Heart left ventricle (tissue), 13 donors: ENCODE measurements around the gene ANKRD63.

Source experiments
- CTCF ChIP-seq, 12 donors: fragments of 200-600 bp; sonication (generic) in 4 of 12; IDR thresholded peaks; one replicate each; pipeline versions ENCODE4 v1.5.0 to v1.8.0; 2018 to 2022; ENCODE audit warnings: antibody characterized with exemption in 12 of 12, mild to moderate bottlenecking in 5 of 12
- POLR2A ChIP-seq, 2 donors: fragments of 450-650 bp; IDR thresholded peaks; one replicate each; pipeline ENCODE4 v1.6.1; 2017; ENCODE audit warnings: antibody characterized with exemption in 2 of 2, mild to moderate bottlenecking in 2 of 2, moderate library complexity in 2 of 2
- donor health status: ischemic (EF 13 %, LVEDD 7.1; RV severe dilation, severe dysfunction).
- donor health status: DM: no; HTN: yes; CAD: no.
- donor health status: DM: no; HTN: no; CAD: no.
- donor health status: ischemic (EF 25% LVEDD 6.9; RV normal size, moderate dysfunction).
- donor health status: ischemic (EF 25% LVEDD 5.7; RV mildly dilated, moderate dysfunction).
- donor health status: ischemic (EF 35%, LVEDD 5.7; RV mildly dilated, moderate dysfunction).
- donor health status: nonischemic (EF 11% LVEDD 7.7; RV severe dilation, severe dysfunction).
- donor health status: DM: yes; HTN: yes; CAD: no.
- donor health status: PGD.
- donor health status: ischemic (EF 29% LVEDD 5.4; RV normal size, mild dysfunction).
- donor health status: nonischemic (EF 23%, LVEDD 6.1; RV moderate dilation, normal function).

GRCh38 chr15:40265875-40266274, 17.0 kb downstream of the ANKRD63 start:
- no peak for TF ChIP-seq CTCF (IDR thresholded peaks at IDR 0.05)
- TF ChIP-seq POLR2A (IDR thresholded peaks at IDR 0.05): no peak
